Measurements from ENCODE around the gene CAMTA1. TPM values are rescaled to one million over a fixed set of nuclear protein-coding genes. Genes with fewer than 3 reads are reported as not detected.

The CAMTA1 gene
- polyA plus RNA-seq, 1 of the 3 experiments (the other 2 are of a cell fraction), result 63.1 TPM

- no peaks in the 10 kb centered on the region for H3K27me3 ChIP-seq (ENCODE audit: insufficient read depth)
- peaks cover 19% of the 10 kb centered on the region for H3F3A ChIP-seq (replicated peaks; ENCODE audit: insufficient read depth)
- H3K4me1 ChIP-seq (ENCODE audit: control insufficient read depth in 1 of 2, insufficient read depth in 2 of 2, low read depth in 1 of 2, low read length in 1 of 2), result peaks cover 0 to 9% of the 10 kb centered on the region in 2 experiments; a peak in 1 of 4 replicates
- TF ChIP-seq JUND (IDR thresholded peaks at IDR 0.05), result peak; percentile 12; the same call in 1 of the 2 replicates
- peak; percentile 77 for TF ChIP-seq PBX3 (IDR thresholded peaks at IDR 0.05)
- no peak for TF ChIP-seq FOXM1 (IDR thresholded peaks at IDR 0.05; ENCODE audit: low read depth)
- TF ChIP-seq CTCF (IDR thresholded peaks at IDR 0.05), result no peak
- TF ChIP-seq REST (IDR thresholded peaks at IDR 0.05; ENCODE audit: low read depth, low read length), result no peak
- TF ChIP-seq EP300 (IDR thresholded peaks at IDR 0.05; ENCODE audit: borderline replicate concordance in 1 of 2, low read depth in 1 of 2, low read length in 1 of 2), result no peak; a peak in 1 of 4 replicates
- no peak for TF ChIP-seq GABPA (IDR thresholded peaks at IDR 0.05; ENCODE audit: low read depth)
- TF ChIP-seq NFIC (IDR thresholded peaks at IDR 0.05; ENCODE audit: borderline replicate concordance), result peak; percentile 60; the same call in 1 of the 2 replicates
- TF ChIP-seq EZH2phosphoT487 (IDR thresholded peaks at IDR 0.05; ENCODE audit: borderline replicate concordance, low read depth), result no peak
- peak; percentile 47; the same call in 1 of the 2 replicates for TF ChIP-seq MAX (IDR thresholded peaks at IDR 0.05; ENCODE audit: low read depth)
- no peak for TF ChIP-seq IRF3 (IDR thresholded peaks at IDR 0.05; ENCODE audit: low read depth, low read length)
- 0 out of 2 replicates have a peak, but pooled peaks have one; percentile 26 for TF ChIP-seq POLR2AphosphoS5 (IDR thresholded peaks at IDR 0.05; ENCODE audit: low read depth, low read length)
- TF ChIP-seq FOSL2 (IDR thresholded peaks at IDR 0.05; ENCODE audit: borderline replicate concordance, low read depth), result no peak
- peak; percentile 52 for TF ChIP-seq TCF12 (IDR thresholded peaks at IDR 0.05)
- TF ChIP-seq TAF1 (IDR thresholded peaks at IDR 0.05; ENCODE audit: borderline replicate concordance, low read depth, low read length), result peak; percentile 33; the same call in 1 of the 2 replicates
- TF ChIP-seq MEF2A (IDR thresholded peaks at IDR 0.05; ENCODE audit: borderline replicate concordance, low read depth), result peak; percentile 80; the same call in 1 of the 2 replicates
- TF ChIP-seq RXRA (IDR thresholded peaks at IDR 0.05; ENCODE audit: borderline replicate concordance, low read depth), result peak; percentile 18; the same call in 1 of the 2 replicates
- no peaks in the 10 kb centered on the region for H4K20me1 ChIP-seq (ENCODE audit: insufficient read depth)
- peak overlapping the region; percentile 40; the same call in 1 of the 2 replicates for H3K9ac ChIP-seq
- ChIA-PET CTCF (interaction anchor here (0.6 kb wide), 1 partner anchor 584 kb away, joined by 3 read pairs; no protein-coding TSS in a partner anchor), POLR2A (no interaction called here)
- peak overlapping the region; percentile 69 for H3K4me2 ChIP-seq
- H3K9me3 ChIP-seq, result no peaks in the 10 kb centered on the region
- no peak overlapping the region for H3K4me3 ChIP-seq (ENCODE audit: low read depth in 2 of 2, low read length in 1 of 2)
- peak overlapping the region; percentile 79 for H2AFZ ChIP-seq (ENCODE audit: low read depth)
- no peaks in the 10 kb centered on the region for H3K9me2 ChIP-seq
- H3K27ac ChIP-seq (ENCODE audit: low read depth in 2 of 2, low read length in 1 of 2), result peak overlapping the region; percentile 71 to 93
- WGBS (ENCODE audit: low lambda C conversion rate), result 60% methylated on average over 10 of the region's 20 CpGs
- no peak for DNase-seq
- H3K79me2 ChIP-seq (ENCODE audit: insufficient read depth), result no peaks in the 10 kb centered on the region
- H3K36me3 ChIP-seq (replicated peaks in 1 of 2; ENCODE audit: control insufficient read depth in 1 of 2, insufficient read depth in 2 of 2, low read length in 1 of 2), result no peaks in the 10 kb centered on the region
Measured at GRCh38 chr1:6743189-6744101, 41.8 kb upstream of the CAMTA1 start.
